Measurements from ENCODE around the gene CFAP46.

CFAP46 gene

GRCh38 chr10:132836832-132837540, 105.4 kb downstream of the CFAP46 start:
- no peak overlapping the region for H3K4me3 Mint-ChIP-seq
- H3K9me3 Mint-ChIP-seq (ENCODE audit: low read depth), result peaks cover 2% of the 10 kb centered on the region
- H3K27me3 Mint-ChIP-seq, result no peaks in the 10 kb centered on the region
- H3K4me1 Mint-ChIP-seq (ENCODE audit: low read depth), result peaks cover 2% of the 10 kb centered on the region
- peaks cover 2% of the 10 kb centered on the region for H3K36me3 Mint-ChIP-seq
- no peak overlapping the region for H3K27ac Mint-ChIP-seq

DNA sequence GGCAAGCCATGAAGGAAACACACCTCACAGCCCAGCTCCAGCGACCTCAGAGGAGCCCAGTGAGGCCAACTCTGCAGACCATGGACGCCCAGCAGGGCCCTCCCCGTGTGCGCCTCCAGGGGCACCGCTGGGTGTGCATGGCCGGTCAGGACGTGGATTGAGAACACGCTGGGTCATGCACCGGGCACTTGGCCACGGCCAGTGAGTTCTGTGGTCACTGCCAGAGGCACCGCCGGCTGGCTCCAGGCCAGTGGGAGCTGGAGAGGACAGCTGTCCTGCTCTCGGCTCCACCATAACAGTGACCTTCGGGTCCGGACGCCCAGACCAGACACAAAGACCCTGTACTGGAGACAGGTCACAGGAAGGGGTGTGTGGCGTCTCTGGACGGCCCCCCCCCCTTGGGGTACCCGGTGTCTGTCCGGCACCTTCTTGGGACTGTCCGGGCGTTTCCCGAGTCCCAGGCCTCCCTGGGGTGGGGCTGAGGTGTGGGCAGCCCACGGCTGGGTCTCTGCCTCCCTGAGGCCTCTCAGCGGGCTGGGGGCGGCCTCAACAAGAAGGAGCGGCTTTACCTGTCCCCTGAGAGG, 106.0 kb downstream of the CFAP46 start:
- Mint-ChIP-seq H3K9me3 (ENCODE audit: low read depth) (no peaks in the 10 kb centered on the region), H3K36me3 (no peaks in the 10 kb centered on the region), H3K27me3 (no peaks in the 10 kb centered on the region), H3K27ac (no peak overlapping the region), H3K4me1 (ENCODE audit: low read depth) (peaks cover 2% of the 10 kb centered on the region), H3K4me3 (no peak overlapping the region)

DNA sequence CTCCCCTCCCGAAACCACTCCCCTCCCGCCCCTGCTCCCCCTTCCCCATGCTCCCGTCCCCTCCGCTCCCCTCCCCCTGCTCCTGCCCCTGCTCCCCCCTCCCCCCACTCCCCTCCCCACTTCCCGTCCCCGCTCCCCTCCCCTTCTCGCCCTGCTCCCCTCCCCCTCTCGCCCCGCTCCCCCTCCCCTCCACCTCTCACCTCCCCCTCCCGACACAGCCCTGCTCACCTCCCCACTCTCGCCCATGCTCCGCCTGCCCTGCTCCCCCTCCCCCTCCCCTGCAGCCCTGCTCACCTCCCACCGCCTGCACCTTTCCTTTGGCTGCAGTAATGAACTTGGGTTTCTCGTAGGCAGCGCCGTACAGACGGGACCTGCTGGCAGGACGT, 106.5 kb downstream of the CFAP46 start:
- no peaks in the 10 kb centered on the region for H3K9me3 Mint-ChIP-seq (ENCODE audit: low read depth)

GRCh38 chr10:132834891-132835847, 107.2 kb downstream of the CFAP46 start:
- peaks cover 2% of the 10 kb centered on the region for H3K4me1 Mint-ChIP-seq (ENCODE audit: low read depth)
- H3K27ac Mint-ChIP-seq, result no peak overlapping the region
- no peak overlapping the region for H3K4me3 Mint-ChIP-seq

More for the DNA sequence above, 106.5 kb downstream of the CFAP46 start:
- Mint-ChIP-seq H3K4me3 (no peak overlapping the region), H3K27ac (no peak overlapping the region), H3K4me1 (ENCODE audit: low read depth) (peaks cover 2% of the 10 kb centered on the region), H3K27me3 (no peaks in the 10 kb centered on the region), H3K36me3 (no peaks in the 10 kb centered on the region)

GRCh38 chr10:132834311-132834761, 108.0 kb downstream of the CFAP46 start:
- Mint-ChIP-seq H3K27me3 (no peaks in the 10 kb centered on the region), H3K4me3 (no peak overlapping the region), H3K4me1 (ENCODE audit: low read depth) (peaks cover 2% of the 10 kb centered on the region), H3K27ac (no peak overlapping the region), H3K9me3 (ENCODE audit: low read depth) (no peaks in the 10 kb centered on the region), H3K36me3 (no peaks in the 10 kb centered on the region)

More at GRCh38 chr10:132834891-132835847, 107.2 kb downstream of the CFAP46 start:
- Mint-ChIP-seq H3K27me3 (no peaks in the 10 kb centered on the region), H3K9me3 (ENCODE audit: low read depth) (no peaks in the 10 kb centered on the region), H3K36me3 (no peaks in the 10 kb centered on the region)

DNA sequence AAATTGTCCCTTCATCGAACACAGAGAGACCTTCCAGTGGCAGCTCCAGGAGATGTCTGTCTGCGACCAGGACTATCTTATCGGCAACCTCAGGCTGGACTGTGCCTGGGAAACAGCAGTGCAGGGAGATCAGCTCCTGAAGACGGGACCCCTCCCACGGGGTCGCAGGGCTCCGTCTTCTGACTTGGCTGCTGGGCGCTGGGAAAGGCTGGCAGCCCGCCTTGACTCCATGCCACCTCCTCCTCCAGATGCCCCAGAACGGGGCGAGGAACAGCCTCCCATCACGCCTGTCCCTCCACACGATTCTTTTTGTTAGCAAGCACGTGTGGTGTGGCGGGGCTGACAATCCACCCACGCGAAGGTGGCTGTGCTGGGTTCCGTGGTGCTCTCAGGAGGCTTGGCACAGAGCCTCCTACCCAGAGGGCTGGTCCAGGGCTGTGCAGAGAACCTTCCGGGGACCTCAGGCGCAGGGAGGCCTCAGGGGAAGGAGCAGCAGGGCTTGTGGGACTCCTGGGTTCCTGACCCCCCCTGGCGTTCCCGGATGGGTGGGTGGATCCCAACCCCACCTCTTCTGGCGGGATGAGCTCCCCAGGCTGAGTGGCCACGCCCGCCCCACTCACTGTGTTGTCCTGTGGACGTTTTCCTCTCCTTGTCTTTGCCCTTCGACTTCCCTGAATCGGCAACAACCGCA, 108.8 kb downstream of the CFAP46 start:
- H3K9me3 Mint-ChIP-seq (ENCODE audit: low read depth), result no peaks in the 10 kb centered on the region
- no peaks in the 10 kb centered on the region for H3K36me3 Mint-ChIP-seq
- no peak overlapping the region for H3K27ac Mint-ChIP-seq
- no peaks in the 10 kb centered on the region for H3K27me3 Mint-ChIP-seq
- H3K4me1 Mint-ChIP-seq (ENCODE audit: low read depth), result peaks cover 2% of the 10 kb centered on the region
- H3K4me3 Mint-ChIP-seq, result no peak overlapping the region

DNA sequence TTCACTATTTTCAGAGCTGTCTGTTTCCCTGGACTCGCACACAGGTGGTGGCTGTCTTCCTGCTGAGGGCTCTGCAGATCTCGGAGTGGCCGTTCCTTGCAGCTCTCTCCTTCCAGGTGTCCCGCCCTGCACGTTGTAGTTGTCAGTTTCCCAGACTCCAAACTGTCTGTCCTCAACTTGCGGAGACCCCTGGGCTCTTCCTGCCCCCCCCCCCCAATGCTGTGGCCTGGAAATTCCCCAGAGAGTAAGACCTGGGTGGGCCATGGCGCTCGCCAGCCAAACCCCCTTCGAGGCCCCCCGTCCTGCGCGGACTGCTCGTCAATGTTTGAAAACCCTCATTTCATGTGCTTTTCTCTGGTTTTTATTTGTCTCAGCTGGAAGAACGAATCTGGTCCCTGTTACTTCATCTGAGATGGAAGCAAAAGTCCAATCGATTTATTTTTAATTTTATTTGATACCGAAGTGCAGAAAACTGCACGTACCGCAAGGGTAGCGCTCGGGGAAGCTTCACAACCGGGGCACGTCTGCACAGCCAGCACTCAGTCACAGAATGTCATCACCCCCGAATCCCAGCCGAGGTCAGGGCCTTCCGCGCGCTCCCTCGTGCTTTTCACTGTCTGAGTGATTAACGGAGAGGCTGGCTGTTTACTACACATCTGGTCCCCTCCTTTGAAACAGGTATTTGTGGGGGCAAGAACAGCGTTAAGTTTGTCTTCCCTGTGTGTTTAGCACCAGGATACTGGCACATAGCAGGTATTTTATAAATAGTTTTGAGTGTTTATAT, 110.0 kb downstream of the CFAP46 start:
- Mint-ChIP-seq H3K9me3 (ENCODE audit: low read depth) (no peaks in the 10 kb centered on the region), H3K27ac (no peak overlapping the region), H3K27me3 (no peaks in the 10 kb centered on the region), H3K4me1 (ENCODE audit: low read depth) (peaks cover 2% of the 10 kb centered on the region), H3K36me3 (no peaks in the 10 kb centered on the region), H3K4me3 (no peak overlapping the region)

GRCh38 chr10:132829403-132829802, 113.0 kb downstream of the CFAP46 start:
- no peak overlapping the region for H3K4me3 Mint-ChIP-seq
- no peaks in the 10 kb centered on the region for H3K9me3 Mint-ChIP-seq (ENCODE audit: low read depth)
- H3K36me3 Mint-ChIP-seq, result no peaks in the 10 kb centered on the region
- H3K4me1 Mint-ChIP-seq (ENCODE audit: low read depth), result no peaks in the 10 kb centered on the region
- no peak overlapping the region for H3K27ac Mint-ChIP-seq
- no peaks in the 10 kb centered on the region for H3K27me3 Mint-ChIP-seq

DNA sequence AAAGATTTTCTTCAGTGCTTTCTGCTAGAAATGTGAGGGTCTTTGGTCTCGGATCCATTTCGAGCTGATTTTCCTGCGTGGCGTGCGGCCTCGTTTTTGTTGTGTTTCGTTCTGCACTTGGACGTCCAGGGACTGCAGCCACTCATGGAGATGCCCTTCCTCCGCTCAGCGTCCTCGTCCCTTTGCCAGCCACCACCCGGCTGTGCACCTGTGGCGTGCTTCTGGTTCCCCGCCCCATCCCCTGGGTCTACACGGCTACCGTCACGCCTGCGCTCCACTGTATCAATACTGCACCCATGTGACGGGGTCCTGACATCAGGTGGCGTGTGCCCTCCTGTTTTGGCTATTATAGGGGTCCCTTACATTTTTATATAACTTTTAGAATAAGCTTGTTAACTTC, 113.7 kb downstream of the CFAP46 start:
- Mint-ChIP-seq H3K4me1 (ENCODE audit: low read depth) (no peaks in the 10 kb centered on the region), H3K9me3 (ENCODE audit: low read depth) (no peaks in the 10 kb centered on the region), H3K36me3 (no peaks in the 10 kb centered on the region), H3K27me3 (no peaks in the 10 kb centered on the region), H3K27ac (no peak overlapping the region), H3K4me3 (no peak overlapping the region)

- Mint-ChIP-seq H3K4me3 (no peak overlapping the region), H3K27me3 (no peaks in the 10 kb centered on the region), H3K4me1 (ENCODE audit: low read depth) (no peaks in the 10 kb centered on the region), H3K27ac (no peak overlapping the region), H3K9me3 (ENCODE audit: low read depth) (no peaks in the 10 kb centered on the region), H3K36me3 (no peaks in the 10 kb centered on the region)
Measured at GRCh38 chr10:132827861-132828539, 114.4 kb downstream of the CFAP46 start.

DNA sequence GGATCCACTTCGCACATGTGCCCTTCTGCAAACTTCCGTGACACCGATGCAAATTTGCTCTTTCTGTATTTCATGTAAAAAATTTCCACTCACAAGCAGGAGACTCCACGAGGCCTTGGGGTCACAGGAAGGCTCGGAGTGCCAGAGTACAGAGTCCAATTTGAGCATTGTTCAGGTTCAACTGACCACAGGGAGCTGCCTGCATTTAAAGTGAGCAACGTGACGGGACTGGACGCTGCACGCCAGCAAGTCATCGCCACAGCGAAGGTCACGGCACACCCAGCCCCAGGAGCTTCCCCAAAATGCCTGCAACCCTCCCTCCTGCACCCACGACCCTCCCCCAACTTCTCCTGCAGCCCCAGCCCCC, 115.0 kb downstream of the CFAP46 start:
- H3K4me1 Mint-ChIP-seq (ENCODE audit: low read depth), result no peaks in the 10 kb centered on the region
- no peaks in the 10 kb centered on the region for H3K27me3 Mint-ChIP-seq
- H3K4me3 Mint-ChIP-seq, result no peak overlapping the region
- no peaks in the 10 kb centered on the region for H3K36me3 Mint-ChIP-seq
- no peaks in the 10 kb centered on the region for H3K9me3 Mint-ChIP-seq (ENCODE audit: low read depth)
- H3K27ac Mint-ChIP-seq, result no peak overlapping the region

DNA sequence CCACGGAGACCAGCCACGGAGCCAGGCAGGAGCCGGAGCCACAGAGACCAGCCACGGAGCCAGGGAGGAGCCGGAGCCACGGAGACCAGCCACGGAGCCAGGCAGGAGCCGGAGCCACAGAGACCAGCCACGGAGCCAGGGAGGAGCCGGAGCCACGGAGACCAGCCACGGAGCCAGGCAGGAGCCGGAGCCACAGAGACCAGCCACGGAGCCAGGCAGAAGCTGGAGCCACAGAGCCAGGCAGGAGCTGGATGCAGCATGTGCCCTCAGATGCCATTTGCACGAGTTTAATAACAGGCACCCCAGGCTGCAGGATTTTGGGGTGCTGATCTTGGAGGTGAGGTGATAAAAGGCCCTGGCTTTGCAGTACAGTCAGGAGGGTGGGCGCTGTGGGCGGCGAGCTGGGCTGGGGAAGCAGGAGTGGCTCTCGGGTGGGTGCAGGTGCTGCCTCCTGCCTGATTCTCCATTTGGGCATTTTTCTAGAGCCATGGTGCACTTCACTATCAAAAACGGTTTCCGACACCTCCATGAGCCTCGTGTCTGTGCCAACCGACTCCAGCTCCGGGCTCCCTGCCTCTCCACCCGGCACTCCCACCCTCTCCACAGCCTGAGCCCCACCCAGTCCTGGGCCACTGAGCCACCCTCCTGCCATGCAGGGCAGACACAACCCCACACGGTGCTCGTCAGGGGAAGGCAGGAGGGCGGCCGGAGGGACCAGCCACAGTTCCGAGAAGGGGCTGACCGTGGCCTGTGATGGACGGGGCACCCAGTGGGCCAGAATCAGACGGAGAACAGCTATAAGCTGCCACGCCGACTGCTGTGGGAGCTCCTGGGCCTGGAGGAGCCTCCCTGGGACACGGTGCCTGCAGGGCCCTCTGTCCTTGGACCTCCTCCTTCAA, 115.6 kb downstream of the CFAP46 start:
- Mint-ChIP-seq H3K27ac (no peak overlapping the region), H3K4me3 (no peak overlapping the region), H3K36me3 (no peaks in the 10 kb centered on the region), H3K4me1 (ENCODE audit: low read depth) (no peaks in the 10 kb centered on the region), H3K27me3 (no peaks in the 10 kb centered on the region), H3K9me3 (ENCODE audit: low read depth) (no peaks in the 10 kb centered on the region)
